HepG2 (cell line): ENCODE results near the gene POU2AF2. TPM values are rescaled to one million over a fixed set of nuclear protein-coding genes. Genes with fewer than 3 reads are reported as not detected.
A peak's percentile ranks its signal among the peaks of the same experiment; 100 is the strongest.

ENCODE experiments used
- CHD4 ChIP-seq: fragments of 200-600 bp; sonication (generic); IDR thresholded peaks from 2 replicates; pipeline ENCODE4 v1.7.0; 2017; ENCODE audit warnings: mild to moderate bottlenecking, low read length, borderline replicate concordance
- EP300 ChIP-seq, 3 experiments: sonication (generic) in 1 of 3; formaldehyde crosslinking in 1 of 3; IDR thresholded peaks; 2 replicates each; pipeline versions ENCODE4 v1.5.1 to v1.6.1; 2011 to 2020; ENCODE audit warnings: low read depth in 2 of 3, low read length in 2 of 3, borderline replicate concordance in 1 of 3, improper control_type of control experiment in 1 of 3, mild to moderate bottlenecking in 1 of 3, missing genetic modification reagents in 1 of 3, moderate library complexity in 1 of 3
- GFI1 ChIP-seq: sonication (generic); formaldehyde crosslinking; IDR thresholded peaks from 2 replicates; pipeline ENCODE4 v1.5.0; 2020; ENCODE audit warnings: missing genetic modification reagents, mild to moderate bottlenecking, borderline replicate concordance
- GTF2F1 ChIP-seq: fragments of 150-350 bp; IDR thresholded peaks from 2 replicates; pipeline ENCODE4 v1.6.1; 2014; ENCODE audit warnings: low read length
- HDAC1 ChIP-seq: sonication (generic); formaldehyde crosslinking; IDR thresholded peaks from 2 replicates; pipeline ENCODE4 v1.5.1; 2020; ENCODE audit warnings: mild to moderate bottlenecking, missing genetic modification reagents
- HOMEZ ChIP-seq: IDR thresholded peaks from 2 replicates; pipeline ENCODE4 v1.6.1; 2016; ENCODE audit warnings: low read depth
- HOXA3 ChIP-seq: sonication (generic); formaldehyde crosslinking; IDR thresholded peaks from 2 replicates; pipeline ENCODE4 v1.5.0; 2020; ENCODE audit warnings: missing genetic modification reagents
- IRF1 ChIP-seq: sonication (generic); formaldehyde crosslinking; IDR thresholded peaks from 2 replicates; pipeline ENCODE4 v1.4.0; 2020; ENCODE audit warnings: low read depth, mild to moderate bottlenecking, missing genetic modification reagents
- KDM5B ChIP-seq: sonication (generic); formaldehyde crosslinking; IDR thresholded peaks from 2 replicates; pipeline ENCODE4 v1.4.0; 2020; ENCODE audit warnings: missing genetic modification reagents, mild to moderate bottlenecking, borderline replicate concordance
- NFRKB ChIP-seq: fragments of 450-650 bp; IDR thresholded peaks from 2 replicates; pipeline ENCODE4 v1.6.1; 2017
- RARA ChIP-seq: IDR thresholded peaks from 2 replicates; pipeline ENCODE4 v1.6.1; 2016; ENCODE audit warnings: missing genetic modification reagents, missing compliant biosample characterization
- SMAD1 ChIP-seq: sonication (generic); formaldehyde crosslinking; IDR thresholded peaks from 2 replicates; pipeline ENCODE4 v1.4.0; 2020; ENCODE audit warnings: missing genetic modification reagents, low read depth, mild to moderate bottlenecking, borderline replicate concordance
- U2AF1 ChIP-seq: fragments of 200-400 bp; formaldehyde crosslinking; optimal IDR thresholded peaks from 2 replicates; pipeline ENCODE3; 2017; ENCODE audit warnings: mild to moderate bottlenecking, low read depth, low read length
- XRCC5 ChIP-seq: fragments of 200-400 bp; formaldehyde crosslinking; optimal IDR thresholded peaks from 2 replicates; pipeline ENCODE3; 2017; ENCODE audit warnings: mild to moderate bottlenecking, low read length
- ZBTB43 ChIP-seq: sonication (generic); formaldehyde crosslinking; conservative IDR thresholded peaks from 2 replicates; pipeline ENCODE4 v1.4.0; 2020; ENCODE audit warnings: missing genetic modification reagents
- ZGPAT ChIP-seq: IDR thresholded peaks from 2 replicates; pipeline ENCODE4 v1.6.1; 2016; ENCODE audit warnings: mild to moderate bottlenecking
- ZKSCAN8 ChIP-seq: IDR thresholded peaks from 2 replicates; pipeline ENCODE4 v1.6.1; 2016; ENCODE audit warnings: borderline replicate concordance, missing genetic modification reagents, missing compliant biosample characterization
- ZNF572 ChIP-seq: sonication (generic); formaldehyde crosslinking; IDR thresholded peaks from 2 replicates; pipeline ENCODE4 v1.5.1; 2020; ENCODE audit warnings: mild to moderate bottlenecking, missing genetic modification reagents
- ZNF703 ChIP-seq: sonication (generic); formaldehyde crosslinking; IDR thresholded peaks from 2 replicates; pipeline ENCODE4 v1.5.1; 2020; ENCODE audit warnings: missing genetic modification reagents, mild to moderate bottlenecking, moderate library complexity, borderline replicate concordance
- ZNF784 ChIP-seq: sonication (generic); formaldehyde crosslinking; IDR thresholded peaks from 2 replicates; pipeline ENCODE4 v1.5.1; 2020; ENCODE audit warnings: missing genetic modification reagents, mild to moderate bottlenecking, borderline replicate concordance
- ZNF792 ChIP-seq: IDR thresholded peaks from 2 replicates; pipeline ENCODE4 v1.6.1; 2016
- ZSCAN31 ChIP-seq: sonication (generic); formaldehyde crosslinking; IDR thresholded peaks from 2 replicates; pipeline ENCODE4 v1.5.0; 2020; ENCODE audit warnings: low read depth, mild to moderate bottlenecking, missing genetic modification reagents
- polyA plus RNA-seq, 8 experiments: library from polyadenylated mRNA; depleted of rRNA in 3 of 8; stranded (reverse) in 7 of 8; unstranded in 1 of 8; fragments of >200 nt; fragmentation: Illumina TruSeq in 4 of 8; extraction: Trizol in 4 of 8; gene quantifications; 2 replicates each; pipeline versions ENCODE4 v1.2.1 to v1.2.3, GENCODE V29; 2011 to 2016; ENCODE audit warnings: low read depth in 4 of 8, missing spikeins in 1 of 8, mixed read lengths in 1 of 8; ENCODE audit not compliant: insufficient read depth in 1 of 8
- total RNA-seq, 5 experiments: library from RNA; depleted of rRNA; stranded (reverse); fragments of >200 nt; fragmentation: Illumina TruSeq; extraction: Trizol; gene quantifications; 2 replicates each; pipeline ENCODE4 v1.2.3, GENCODE V29; 2016; ENCODE audit warnings: low read depth in 1 of 5

POU2AF2 gene
- total and polyA plus RNA-seq, 2 of the 13 experiments (the other 11 are each of a cell fraction or from before 2014, with no cell fraction given) = 0.11 TPM; not detected in 1

GRCh38 chr11:111334532-111335502 lies 89.3 kb downstream of the POU2AF2 start (continued):
- TF ChIP-seq ZKSCAN8 (CRISPR knock-in tag) (peak; percentile 46; the same call in 1 of the 2 replicates), NFRKB (no peak), SMAD1 (CRISPR knock-in tag) (no peak), ZNF792 (peak; percentile 63), U2AF1 (peak; percentile 91), KDM5B (CRISPR knock-in tag) (0 out of 2 replicates have a peak, but pooled peaks have one; percentile 40), HDAC1 (peak; percentile 78), XRCC5 (peak; percentile 17), ZNF784 (CRISPR knock-in tag) (peak; percentile 36; the same call in 1 of the 2 replicates), ZGPAT (CRISPR knock-in tag) (peak; percentile 93), ZNF572 (CRISPR knock-in tag) (no peak), HOMEZ (0 out of 2 replicates have a peak, but pooled peaks have one; percentile 38), ZBTB43 (CRISPR knock-in tag) (no peak), EP300 (IDR thresholded peaks at IDR 0.05; ENCODE audit: low read depth in 2 of 2, low read length in 2 of 2) (peak in 1 of 2 experiments; percentile 94; a peak in 2 of 4 replicates), EP300 (CRISPR knock-in tag; IDR thresholded peaks at IDR 0.05; ENCODE audit: borderline replicate concordance) (peak; percentile 78; the same call in 1 of the 2 replicates), HOXA3 (CRISPR knock-in tag) (peak; percentile 32), CHD4 (peak; percentile 86; the same call in 1 of the 2 replicates), ZNF703 (peak; percentile 76), RARA (peak; percentile 89), IRF1 (CRISPR knock-in tag) (no peak), GTF2F1 (no peak), GFI1 (CRISPR knock-in tag) (peak; percentile 93), ZSCAN31 (CRISPR knock-in tag) (no peak; the same call in 1 of the 2 replicates)
